Activated T-cell treated with anti-CD3 and anti-CD28 coated beads, Interleukin-2, amount 50 U/mL, for 4 hours (primary cell): Measurements from ENCODE around the gene TACC3. TPM values are rescaled to one million over a fixed set of nuclear protein-coding genes. Genes with fewer than 3 reads are reported as not detected.

ENCODE experiments used
- total RNA-seq, 3 donors: library from RNA; stranded (reverse); gene quantifications; one replicate each; pipeline ENCODE4 v1.2.1, GENCODE V29; 2021

Gene TACC3
- total RNA-seq, 3 donors from 2014 or later, result 53.1 to 75.0 (median 69.3) TPM

Other genes starting within 250 kb of the TACC3 start
- 1 to 10 TPM; 1.3 to 4.0 (median 1.6) TPM for gene FAM53A, start 37.2 kb upstream of the TACC3 start, total RNA-seq
- gene SLBP, start 9.2 kb upstream of the TACC3 start, total RNA-seq, result 100 to 1,000 TPM; 131 to 171 (median 147) TPM
- gene TMEM129, start 198 bp upstream of the TACC3 start, total RNA-seq, result 10 to 100 TPM; 17.4 to 21.8 (median 17.6) TPM
- under 1 TPM; 0.08 to 0.30 (median 0.29) TPM for gene FGFR3, start 71.8 kb downstream of the TACC3 start, total RNA-seq
- gene LETM1, start 134.6 kb downstream of the TACC3 start, total RNA-seq, result 100 to 1,000 TPM; 128 to 141 (median 133) TPM
- gene NSD2, start 149.9 kb downstream of the TACC3 start, total RNA-seq, result 10 to 100 TPM; 84.0 to 97.0 (median 91.0) TPM